IPS-11a (cell line): ENCODE results near the gene AXL.

Experiments
- H3K4me3 ChIP-seq: one replicate; pipeline ENCODE4 v1.5.1; 2013; ENCODE audit warnings: low read depth, low read length, control low read depth

Gene AXL

GRCh38 chr19:41234512-41235168 is 15.6 kb downstream of the AXL start:
- H3K4me3 ChIP-seq, result no peak overlapping the region

GRCh38 chr19:41235480-41235879 is 16.5 kb downstream of the AXL start:
- H3K4me3 ChIP-seq, result no peak overlapping the region

- H3K4me3 ChIP-seq, result no peak overlapping the region
These were observed 19.2 kb downstream of the AXL start for GRCh38 chr19:41238244-41238643.

- H3K4me3 ChIP-seq, result no peak overlapping the region
These were observed 20.3 kb downstream of the AXL start for GRCh38 chr19:41239363-41239762.

GRCh38 chr19:41239961-41240574 is 21.0 kb downstream of the AXL start:
- H3K4me3 ChIP-seq, result no peak overlapping the region

GRCh38 chr19:41241859-41242258 is 22.8 kb downstream of the AXL start:
- no peak overlapping the region for H3K4me3 ChIP-seq

GRCh38 chr19:41244117-41244516 is 25.1 kb downstream of the AXL start:
- H3K4me3 ChIP-seq, result no peak overlapping the region

- H3K4me3 ChIP-seq, result no peak overlapping the region
These were observed 26.8 kb downstream of the AXL start for GRCh38 chr19:41245843-41246242.

- no peak overlapping the region for H3K4me3 ChIP-seq
These were observed 29.9 kb downstream of the AXL start for GRCh38 chr19:41248895-41249294.

GRCh38 chr19:41249707-41250423 is 30.8 kb downstream of the AXL start:
- H3K4me3 ChIP-seq, result no peak overlapping the region

GRCh38 chr19:41253660-41254059 is 34.6 kb downstream of the AXL start:
- no peak overlapping the region for H3K4me3 ChIP-seq

- H3K4me3 ChIP-seq, result no peak overlapping the region
These were observed 36.1 kb downstream of the AXL start for GRCh38 chr19:41255171-41255570.

GRCh38 chr19:41261474-41262190 is 42.6 kb downstream of the AXL start:
- H3K4me3 ChIP-seq, result peak overlapping the region; percentile 38

GRCh38 chr19:41263042-41263849 is 44.2 kb downstream of the AXL start:
- peak overlapping the region; percentile 96 for H3K4me3 ChIP-seq

GRCh38 chr19:41263850-41264580 is 45.0 kb downstream of the AXL start, which contains the start of gene HNRNPUL1:
TSS of gene HNRNPUL1 (plus strand) at chr19:41264372. CDS start at chr19:41264504, 132 bp downstream.
- H3K4me3 ChIP-seq, result peak within 1 kb of the TSS; percentile 96

GRCh38 chr19:41264581-41265394 is 45.8 kb downstream of the AXL start:
- H3K4me3 ChIP-seq, result peak overlapping the region; percentile 88

- H3K4me3 ChIP-seq, result peak overlapping the region; percentile 88
These were observed 46.6 kb downstream of the AXL start for GRCh38 chr19:41265395-41266153.

- no peak overlapping the region for H3K4me3 ChIP-seq
These were observed 50.0 kb downstream of the AXL start for GRCh38 chr19:41269055-41269454.
